Activated CD8-positive, alpha-beta memory T cell treated with anti-CD3 and anti-CD28 coated beads for 36 hours (primary cell): Measurements from ENCODE around the gene CYB5D1. TPM values are rescaled to one million over a fixed set of nuclear protein-coding genes. Genes with fewer than 3 reads are reported as not detected.

Experiments used
- CTCF ChIA-PET: fragments of 350-600 bp; sonication (Branson Sonifier 250); formaldehyde crosslinking; loops from one replicate; lab custom pipeline; 2021; ENCODE audit warnings: antibody characterized with exemption; lab: Charles Lee
- POLR2A ChIA-PET: fragments of 350-600 bp; sonication (Branson Sonifier 250); formaldehyde crosslinking; loops from one replicate; lab custom pipeline; 2021; ENCODE audit warnings: antibody characterized with exemption; lab: Charles Lee
- total RNA-seq, 2 experiments: library from RNA; stranded (reverse); gene quantifications; one replicate each; pipeline ENCODE4 v1.2.3, GENCODE V29; 2021

Gene CYB5D1
- total RNA-seq, 2 experiments from 2014 or later = 15.9 to 16.6 TPM

DNA sequence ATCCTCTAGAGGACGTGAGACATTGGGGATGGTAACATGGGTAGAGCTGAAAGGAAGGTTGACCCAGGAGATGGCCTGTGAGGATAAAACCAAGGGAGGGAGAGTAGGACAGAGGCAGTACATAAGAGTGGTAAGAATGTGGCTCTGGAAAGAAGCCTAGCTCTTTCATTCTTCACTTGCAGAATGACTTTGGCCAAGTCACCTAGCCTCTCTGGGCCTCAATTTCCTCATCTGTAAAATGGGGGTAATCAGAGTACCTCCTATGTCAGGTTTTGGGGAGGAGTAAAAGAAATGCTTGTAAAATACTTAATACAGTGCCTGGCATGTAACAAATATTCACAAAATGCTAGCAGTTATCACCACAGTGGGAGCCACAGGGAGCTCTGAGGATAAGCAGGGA, 16.9 kb upstream of the CYB5D1 start:
- CTCF ChIA-PET = interaction anchor here (0.6 to 1.4 kb wide), 4 partner anchors 16 to 195 kb away, joined by 3 to 5 read pairs (median 4); partner anchors contain the start of gene NAA38
- POLR2A ChIA-PET = no interaction called here

DNA sequence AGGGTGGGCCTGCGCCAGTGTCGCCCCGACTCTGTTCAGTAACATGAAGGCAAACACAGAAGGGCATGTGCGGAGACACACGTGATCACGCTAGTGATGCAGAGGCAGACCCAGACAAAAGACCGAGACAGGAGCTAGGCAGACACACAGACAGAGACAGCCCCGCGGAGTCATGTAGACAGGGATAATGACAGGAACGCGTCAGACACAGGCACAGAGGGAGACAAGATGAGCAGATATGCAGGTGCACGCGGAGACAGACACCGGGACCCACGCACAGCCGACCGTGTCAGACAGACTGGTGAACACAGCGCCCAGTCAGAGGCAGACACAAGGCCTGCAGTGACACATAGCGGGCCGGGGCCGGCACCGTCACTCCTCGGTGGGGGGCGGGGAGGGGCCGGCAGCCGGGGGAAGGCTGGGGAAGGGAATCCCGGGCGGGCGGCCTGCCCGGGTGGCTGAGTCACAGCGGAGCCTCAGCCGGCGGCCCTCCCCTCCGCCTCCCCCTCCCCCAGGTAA, 16.3 kb upstream of the CYB5D1 start:
- ChIA-PET POLR2A (interaction anchor here (0.6 to 5.0 kb wide), 2 partner anchors 15 to 18 kb away, joined by 3 to 44 read pairs; partner anchors contain the start of genes NAA38 and TMEM88), CTCF (interaction anchor here (0.6 to 1.5 kb wide), 4 partner anchors 16 to 195 kb away, joined by 3 to 5 read pairs (median 4); partner anchors contain the start of gene NAA38)

DNA sequence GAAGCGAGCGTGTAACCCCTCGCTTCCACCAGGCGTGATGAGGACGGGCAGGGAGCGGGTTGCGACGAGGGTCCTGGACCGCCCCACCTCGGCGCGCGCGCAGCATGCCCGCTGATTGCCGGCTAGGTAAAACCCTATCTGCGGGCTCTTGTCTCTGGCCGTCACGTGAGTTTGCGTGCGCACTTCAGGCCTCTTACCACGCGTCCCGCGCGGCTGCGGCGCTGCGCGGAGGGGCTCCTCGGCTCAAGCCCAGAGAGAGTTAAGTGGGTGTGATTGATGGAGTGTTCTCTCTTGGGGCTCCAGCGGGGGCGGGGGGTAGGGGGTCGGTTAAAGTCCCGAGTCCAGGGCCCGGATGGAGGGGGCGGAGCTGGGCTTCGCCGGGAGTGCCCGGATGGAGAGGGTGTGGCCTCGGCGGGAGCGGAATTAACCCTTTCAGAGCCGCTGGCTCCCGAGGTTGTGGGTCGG, 15.9 kb upstream of the CYB5D1 start:
- CTCF ChIA-PET = interaction anchor here (1.5 kb wide), 1 partner anchor 15 kb away, joined by 4 read pairs; the partner anchor contains the start of gene NAA38
- POLR2A ChIA-PET = interaction anchor here (0.6 to 5.0 kb wide), 4 partner anchors 14 to 155 kb away, joined by 3 to 44 read pairs (median 6); partner anchors contain the start of genes NAA38, TMEM88 and TP53

DNA sequence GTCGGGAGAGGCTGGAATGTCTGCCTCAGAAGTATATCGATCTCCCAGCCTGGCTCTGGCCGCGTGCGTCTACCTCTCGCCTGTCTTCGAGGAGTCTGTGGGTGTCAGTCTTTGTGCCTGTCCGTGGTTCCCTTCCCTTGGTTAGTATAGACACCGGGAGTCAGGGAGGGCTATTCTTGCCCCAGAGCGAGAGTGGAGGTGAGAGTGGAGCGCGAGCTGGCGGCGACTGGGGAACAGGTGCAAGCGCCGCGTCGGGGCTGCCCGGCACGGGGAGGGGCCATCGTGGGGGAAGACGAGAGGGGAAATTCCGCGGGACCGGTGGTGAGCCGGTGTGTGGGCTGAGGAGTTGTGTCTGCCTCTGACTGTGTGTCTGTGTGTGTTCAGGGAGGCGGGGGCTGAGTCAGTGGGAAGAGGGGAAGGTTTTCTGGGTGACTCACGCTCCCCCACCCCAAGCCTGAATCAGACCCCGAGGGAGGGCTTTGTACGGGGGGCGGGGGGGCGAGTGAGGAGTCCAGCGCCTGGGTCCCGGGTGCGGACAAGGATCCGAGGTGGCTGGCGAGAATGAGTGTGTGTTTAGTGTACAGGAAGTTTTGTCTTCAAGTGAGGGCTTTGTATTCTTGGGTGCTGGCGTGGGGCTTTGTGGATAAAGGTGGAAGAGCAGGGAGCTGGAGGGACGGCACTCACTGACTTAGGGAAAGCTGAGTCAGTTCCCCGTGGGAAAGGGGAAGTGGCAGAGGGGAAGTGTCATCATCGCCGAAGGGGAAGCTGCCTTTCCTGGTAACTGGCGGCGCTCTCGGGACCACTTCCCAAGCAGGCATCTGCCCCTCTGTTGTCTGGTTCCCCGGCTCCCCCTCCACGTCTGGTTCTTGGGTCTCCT, 15.2 kb upstream of the CYB5D1 start:
- ChIA-PET CTCF (interaction anchor here (0.5 to 4.0 kb wide), 3 partner anchors 9 to 222 kb away, joined by 3 to 42 read pairs (median 4); partner anchors contain the start of genes KDM6B and NAA38), POLR2A (interaction anchor here (0.8 to 5.0 kb wide), 4 partner anchors 9 to 155 kb away, joined by 3 to 44 read pairs (median 20); partner anchors contain the start of genes KDM6B, NAA38, TMEM88 and TP53)

DNA sequence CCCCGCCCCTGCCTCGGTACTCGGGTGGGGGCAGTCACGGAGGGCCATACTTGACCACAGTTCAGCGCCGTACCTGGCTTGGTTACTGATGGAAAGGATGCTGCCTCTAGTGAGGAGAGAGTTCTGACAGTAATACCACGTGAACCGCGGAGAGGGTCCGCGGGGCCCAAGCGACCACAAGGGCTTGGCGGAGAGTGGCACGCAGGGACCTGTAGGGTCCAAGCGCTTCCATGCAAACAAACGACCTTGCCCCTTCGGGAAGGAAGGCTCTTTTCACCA, 14.6 kb upstream of the CYB5D1 start:
- ChIA-PET CTCF (interaction anchor here (0.5 to 4.0 kb wide), 3 partner anchors 10 to 223 kb away, joined by 3 to 42 read pairs (median 4); partner anchors contain the start of genes KDM6B and NAA38), POLR2A (interaction anchor here (1.8 to 5.0 kb wide), 3 partner anchors 9 to 156 kb away, joined by 8 to 44 read pairs (median 33); partner anchors contain the start of genes KDM6B, NAA38, TMEM88 and TP53)

DNA sequence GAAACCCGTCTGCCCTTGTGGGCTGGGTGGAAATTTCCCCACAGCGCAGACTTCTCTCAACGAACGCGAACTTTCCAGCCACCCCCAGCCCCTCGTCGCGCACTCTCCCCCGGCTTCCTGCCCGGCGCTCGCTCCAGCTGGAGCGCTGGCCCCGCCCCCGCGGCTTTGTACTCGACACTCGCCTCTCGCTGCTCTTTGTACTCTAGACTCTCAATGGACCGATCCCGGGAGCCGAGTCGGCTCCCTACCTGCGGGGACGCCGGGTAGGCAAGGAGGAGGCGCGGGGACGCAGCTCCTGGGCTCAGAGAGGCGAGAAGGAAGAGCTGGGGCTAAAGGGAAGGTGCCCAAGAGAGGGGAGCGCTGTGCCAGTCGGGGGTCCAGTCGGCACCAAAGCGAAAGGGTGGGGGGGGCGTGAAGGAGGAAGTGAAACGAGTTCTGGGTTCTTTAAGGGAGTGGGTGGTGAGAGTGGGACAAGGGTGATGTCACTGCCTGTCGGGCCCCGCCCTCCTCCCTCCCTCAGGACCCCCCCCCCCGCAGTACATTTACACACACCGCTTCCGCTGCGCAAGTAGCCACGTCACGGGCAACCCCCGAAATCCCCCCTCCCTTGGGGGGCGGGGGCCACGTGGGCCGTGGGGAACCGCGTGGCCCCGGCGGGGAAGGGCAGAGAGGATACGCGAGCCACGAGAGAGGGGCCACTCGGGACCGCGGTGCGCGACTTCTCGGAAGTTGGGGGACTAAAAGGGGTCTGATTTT, 14.1 kb upstream of the CYB5D1 start:
- POLR2A ChIA-PET = interaction anchor here (1.8 to 5.0 kb wide), 3 partner anchors 10 to 157 kb away, joined by 8 to 44 read pairs (median 33); partner anchors contain the start of genes KDM6B, NAA38, TMEM88 and TP53
- CTCF ChIA-PET = interaction anchor here (0.5 to 4.0 kb wide), 2 partner anchors 10 to 224 kb away, joined by 3 to 42 read pairs; partner anchors contain the start of gene KDM6B

DNA sequence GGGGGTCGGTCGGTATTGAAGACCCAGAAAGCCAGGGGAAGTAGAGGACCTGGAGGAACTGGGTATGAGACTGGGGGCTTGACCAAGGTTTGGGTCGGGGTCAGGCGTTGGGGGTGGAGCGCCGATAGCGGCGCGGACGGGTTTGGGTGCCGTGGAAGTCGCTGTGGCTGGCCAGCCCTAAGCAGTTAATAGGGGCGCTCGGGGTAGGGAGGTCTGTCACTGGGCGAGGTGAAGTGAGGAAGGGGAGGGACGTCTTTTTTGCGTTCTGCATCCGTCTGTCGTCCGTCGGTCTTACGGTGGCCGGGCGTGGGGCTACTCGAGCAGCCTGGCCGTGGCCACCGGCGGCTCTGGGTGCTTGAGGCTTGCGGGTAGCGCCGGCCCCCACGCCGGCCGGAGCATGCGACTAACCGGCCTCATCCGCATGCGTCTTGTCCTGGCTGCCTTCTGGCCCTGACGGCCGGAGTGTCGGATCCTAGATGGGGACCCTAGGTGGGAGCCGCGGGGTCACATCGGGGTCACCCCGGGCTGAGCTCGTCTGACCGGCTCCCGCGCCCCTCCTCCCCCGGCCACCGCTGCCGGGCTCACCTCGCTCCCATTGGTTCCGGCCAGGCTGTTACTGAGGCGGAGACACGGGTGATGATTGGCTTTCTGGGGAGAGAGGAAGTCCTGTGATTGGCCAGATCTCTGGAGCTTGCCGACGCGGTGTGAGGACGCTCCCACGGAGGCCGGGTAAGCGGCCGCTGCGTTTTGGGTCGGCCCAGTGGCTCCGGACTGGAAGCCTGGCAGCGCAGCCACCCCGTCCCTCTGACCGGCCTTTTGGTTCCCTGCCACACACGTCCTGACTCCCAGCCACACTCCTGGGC, 13.3 kb upstream of the CYB5D1 start:
- POLR2A ChIA-PET = interaction anchor here (1.4 to 5.0 kb wide), 3 partner anchors 9 to 12 kb away, joined by 3 to 44 read pairs (median 33); partner anchors contain the start of genes KDM6B, NAA38 and TMEM88
- CTCF ChIA-PET = interaction anchor here (1.0 to 4.0 kb wide), 6 partner anchors 11 to 41 kb away, joined by 3 to 42 read pairs (median 6); partner anchors contain the start of genes KDM6B and NAA38

DNA sequence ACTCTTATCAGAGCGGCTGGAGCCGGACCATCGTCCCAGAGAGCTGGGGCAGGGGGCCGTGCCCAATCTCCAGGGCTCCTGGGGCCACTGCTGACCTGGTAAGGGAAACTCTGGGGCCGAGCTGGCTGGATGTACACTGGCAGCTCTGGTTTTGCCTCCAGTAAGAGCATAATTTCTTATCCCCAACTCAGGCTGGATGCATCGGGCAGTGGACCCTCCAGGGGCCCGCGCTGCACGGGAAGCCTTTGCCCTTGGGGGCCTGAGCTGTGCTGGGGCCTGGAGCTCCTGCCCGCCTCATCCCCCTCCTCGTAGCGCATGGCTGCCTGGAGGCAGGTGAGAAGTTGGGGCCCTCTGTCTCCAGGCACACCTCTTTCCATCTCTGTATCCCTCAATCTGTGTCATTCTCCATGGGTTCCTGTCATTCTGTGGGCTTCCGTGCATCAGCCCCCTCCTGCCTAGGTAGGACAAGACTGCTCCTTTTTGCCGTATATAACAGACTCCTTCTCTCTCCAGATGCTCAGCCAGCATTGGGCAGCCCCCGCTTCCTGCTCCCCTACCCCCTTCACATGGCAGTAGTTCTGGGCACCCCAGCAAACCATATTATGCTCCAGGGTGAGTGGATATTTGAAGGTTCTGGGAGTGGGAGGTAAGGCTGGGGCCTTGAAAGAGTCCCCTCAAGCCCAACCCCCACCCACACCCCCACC, 12.3 kb upstream of the CYB5D1 start:
- ChIA-PET CTCF (interaction anchor here (1.0 to 4.0 kb wide), 6 partner anchors 11 to 40 kb away, joined by 3 to 42 read pairs (median 6); partner anchors contain the start of genes KDM6B and NAA38), POLR2A (interaction anchor here (1.4 to 5.0 kb wide), 3 partner anchors 8 to 11 kb away, joined by 3 to 44 read pairs (median 33); partner anchors contain the start of genes KDM6B, NAA38 and TMEM88)

DNA sequence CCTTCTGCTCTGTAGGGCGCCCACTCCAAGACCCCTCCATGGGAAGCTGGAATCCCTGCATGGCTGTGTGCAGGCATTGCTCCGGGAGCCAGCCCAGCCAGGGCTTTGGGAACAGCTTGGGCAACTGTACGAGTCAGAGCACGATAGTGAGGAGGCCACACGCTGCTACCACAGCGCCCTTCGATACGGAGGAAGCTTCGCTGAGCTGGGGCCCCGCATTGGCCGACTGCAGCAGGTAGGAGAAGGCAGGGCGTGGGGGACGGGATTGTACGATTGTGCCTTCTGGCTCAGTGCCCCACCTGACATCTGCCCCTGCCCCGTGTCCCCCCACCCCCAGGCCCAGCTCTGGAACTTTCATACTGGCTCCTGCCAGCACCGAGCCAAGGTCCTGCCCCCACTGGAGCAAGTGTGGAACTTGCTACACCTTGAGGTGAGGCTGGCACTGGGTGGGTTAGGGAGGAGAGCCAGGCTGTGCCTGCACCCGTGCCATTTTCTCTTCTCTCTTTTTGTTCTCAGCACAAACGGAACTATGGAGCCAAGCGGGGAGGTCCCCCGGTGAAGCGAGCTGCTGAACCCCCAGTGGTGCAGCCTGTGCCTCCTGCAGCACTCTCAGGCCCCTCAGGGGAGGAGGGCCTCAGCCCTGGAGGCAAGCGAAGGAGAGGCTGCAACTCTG, 11.6 kb upstream of the CYB5D1 start:
- CTCF ChIA-PET = interaction anchor here (1.2 to 4.0 kb wide), 5 partner anchors 11 to 40 kb away, joined by 3 to 42 read pairs (median 8); partner anchors contain the start of genes KDM6B and NAA38

DNA sequence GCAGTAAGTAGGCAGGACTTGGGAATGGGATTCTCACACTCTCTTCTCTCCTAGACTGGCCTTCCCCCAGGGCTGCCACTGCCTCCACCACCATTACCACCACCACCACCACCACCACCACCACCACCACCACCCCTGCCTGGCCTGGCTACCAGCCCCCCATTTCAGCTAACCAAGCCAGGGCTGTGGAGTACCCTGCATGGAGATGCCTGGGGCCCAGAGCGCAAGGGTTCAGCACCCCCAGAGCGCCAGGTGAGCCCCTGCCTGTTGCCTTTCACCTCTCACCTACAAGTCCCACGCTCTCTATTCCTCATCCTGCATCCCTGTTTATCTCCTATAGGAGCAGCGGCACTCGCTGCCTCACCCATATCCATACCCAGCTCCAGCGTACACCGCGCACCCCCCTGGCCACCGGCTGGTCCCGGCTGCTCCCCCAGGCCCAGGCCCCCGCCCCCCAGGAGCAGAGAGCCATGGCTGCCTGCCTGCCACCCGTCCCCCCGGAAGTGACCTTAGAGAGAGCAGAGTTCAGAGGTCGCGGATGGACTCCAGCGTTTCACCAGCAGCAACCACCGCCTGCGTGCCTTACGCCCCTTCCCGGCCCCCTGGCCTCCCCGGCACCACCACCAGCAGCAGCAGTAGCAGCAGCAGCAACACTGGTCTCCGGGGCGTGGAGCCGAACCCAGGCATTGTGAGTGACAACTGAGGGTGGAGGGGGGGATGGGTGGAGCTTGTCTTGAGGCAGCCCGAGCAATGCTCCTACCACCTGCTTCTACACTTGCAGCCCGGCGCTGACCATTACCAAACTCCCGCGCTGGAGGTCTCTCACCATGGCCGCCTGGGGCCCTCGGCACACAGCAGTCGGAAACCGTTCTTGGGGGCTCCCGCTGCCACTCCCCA, 10.8 kb upstream of the CYB5D1 start:
- ChIA-PET CTCF (interaction anchor here (0.8 to 4.9 kb wide), 5 partner anchors 9 to 143 kb away, joined by 3 to 34 read pairs (median 5); partner anchors contain the start of genes CYB5D1, KDM6B and NAA38), POLR2A (interaction anchor here (0.6 kb wide), 1 partner anchor 345 kb away, joined by 4 read pairs; no protein-coding TSS in a partner anchor)

More for the DNA sequence above, 11.6 kb upstream of the CYB5D1 start:
- POLR2A ChIA-PET = interaction anchor here (4.1 to 5.0 kb wide), 2 partner anchors 10 to 12 kb away, joined by 33 to 44 read pairs; partner anchors contain the start of genes KDM6B, NAA38 and TMEM88

DNA sequence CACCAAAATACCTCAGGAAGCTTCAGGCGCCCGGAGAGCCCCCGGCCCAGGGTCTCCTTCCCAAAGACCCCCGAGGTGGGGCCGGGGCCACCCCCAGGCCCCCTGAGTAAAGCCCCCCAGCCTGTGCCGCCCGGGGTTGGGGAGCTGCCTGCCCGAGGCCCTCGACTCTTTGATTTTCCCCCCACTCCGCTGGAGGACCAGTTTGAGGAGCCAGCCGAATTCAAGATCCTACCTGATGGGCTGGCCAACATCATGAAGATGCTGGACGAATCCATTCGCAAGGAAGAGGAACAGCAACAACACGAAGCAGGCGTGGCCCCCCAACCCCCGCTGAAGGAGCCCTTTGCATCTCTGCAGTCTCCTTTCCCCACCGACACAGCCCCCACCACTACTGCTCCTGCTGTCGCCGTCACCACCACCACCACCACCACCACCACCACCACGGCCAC, 9.6 kb upstream of the CYB5D1 start:
- ChIA-PET POLR2A (no interaction called here), CTCF (interaction anchor here (1.2 to 4.9 kb wide), 3 partner anchors 9 to 142 kb away, joined by 3 to 34 read pairs (median 5); partner anchors contain the start of genes CYB5D1, KDM6B and NAA38)

DNA sequence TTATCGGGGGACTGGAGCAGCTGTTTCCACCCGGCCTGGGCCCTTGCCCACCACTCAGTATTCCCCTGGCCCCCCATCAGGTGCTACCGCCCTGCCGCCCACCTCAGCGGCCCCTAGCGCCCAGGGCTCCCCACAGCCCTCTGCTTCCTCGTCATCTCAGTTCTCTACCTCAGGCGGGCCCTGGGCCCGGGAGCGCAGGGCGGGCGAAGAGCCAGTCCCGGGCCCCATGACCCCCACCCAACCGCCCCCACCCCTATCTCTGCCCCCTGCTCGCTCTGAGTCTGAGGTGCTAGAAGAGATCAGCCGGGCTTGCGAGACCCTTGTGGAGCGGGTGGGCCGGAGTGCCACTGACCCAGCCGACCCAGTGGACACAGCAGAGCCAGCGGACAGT, 9.1 kb upstream of the CYB5D1 start:
- POLR2A ChIA-PET = no interaction called here
- CTCF ChIA-PET = interaction anchor here (4.9 kb wide), 1 partner anchor 14 kb away, joined by 34 read pairs; the partner anchor contains the start of gene KDM6B

DNA sequence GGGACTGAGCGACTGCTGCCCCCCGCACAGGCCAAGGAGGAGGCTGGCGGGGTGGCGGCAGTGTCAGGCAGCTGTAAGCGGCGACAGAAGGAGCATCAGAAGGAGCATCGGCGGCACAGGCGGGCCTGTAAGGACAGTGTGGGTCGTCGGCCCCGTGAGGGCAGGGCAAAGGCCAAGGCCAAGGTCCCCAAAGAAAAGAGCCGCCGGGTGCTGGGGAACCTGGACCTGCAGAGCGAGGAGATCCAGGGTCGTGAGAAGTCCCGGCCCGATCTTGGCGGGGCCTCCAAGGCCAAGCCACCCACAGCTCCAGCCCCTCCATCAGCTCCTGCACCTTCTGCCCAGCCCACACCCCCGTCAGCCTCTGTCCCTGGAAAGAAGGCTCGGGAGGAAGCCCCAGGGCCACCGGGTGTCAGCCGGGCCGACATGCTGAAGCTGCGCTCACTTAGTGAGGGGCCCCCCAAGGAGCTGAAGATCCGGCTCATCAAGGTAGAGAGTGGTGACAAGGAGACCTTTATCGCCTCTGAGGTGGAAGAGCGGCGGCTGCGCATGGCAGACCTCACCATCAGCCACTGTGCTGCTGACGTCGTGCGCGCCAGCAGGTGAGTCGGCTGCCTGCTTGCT, 8.6 kb upstream of the CYB5D1 start:
- POLR2A ChIA-PET = interaction anchor here (0.6 kb wide), 1 partner anchor 20 kb away, joined by 3 read pairs; no protein-coding TSS in a partner anchor
- CTCF ChIA-PET = interaction anchor here (4.9 kb wide), 1 partner anchor 15 kb away, joined by 34 read pairs; the partner anchor contains the start of gene KDM6B
